ENCODE measurements around the gene TTLL13.

The TTLL13 gene

GRCh38 chr15:90223441-90224165 is 25.8 kb upstream of the TTLL13 start:
- no peak for TF ChIP-seq CTCF (IDR thresholded peaks at IDR 0.05; ENCODE audit: low read depth, low read length)
- DNase-seq (ENCODE audit: low read depth in 2 of 2), result no peak
- H3K4me3 ChIP-seq (replicated peaks in 1 of 2; ENCODE audit: low read depth in 2 of 2, low read length in 2 of 2), result no peak overlapping the region

GRCh38 chr15:90225047-90225446 is 24.3 kb upstream of the TTLL13 start:
- H3K4me3 ChIP-seq (replicated peaks in 1 of 2; ENCODE audit: low read depth in 2 of 2, low read length in 2 of 2), result no peak overlapping the region

DNA sequence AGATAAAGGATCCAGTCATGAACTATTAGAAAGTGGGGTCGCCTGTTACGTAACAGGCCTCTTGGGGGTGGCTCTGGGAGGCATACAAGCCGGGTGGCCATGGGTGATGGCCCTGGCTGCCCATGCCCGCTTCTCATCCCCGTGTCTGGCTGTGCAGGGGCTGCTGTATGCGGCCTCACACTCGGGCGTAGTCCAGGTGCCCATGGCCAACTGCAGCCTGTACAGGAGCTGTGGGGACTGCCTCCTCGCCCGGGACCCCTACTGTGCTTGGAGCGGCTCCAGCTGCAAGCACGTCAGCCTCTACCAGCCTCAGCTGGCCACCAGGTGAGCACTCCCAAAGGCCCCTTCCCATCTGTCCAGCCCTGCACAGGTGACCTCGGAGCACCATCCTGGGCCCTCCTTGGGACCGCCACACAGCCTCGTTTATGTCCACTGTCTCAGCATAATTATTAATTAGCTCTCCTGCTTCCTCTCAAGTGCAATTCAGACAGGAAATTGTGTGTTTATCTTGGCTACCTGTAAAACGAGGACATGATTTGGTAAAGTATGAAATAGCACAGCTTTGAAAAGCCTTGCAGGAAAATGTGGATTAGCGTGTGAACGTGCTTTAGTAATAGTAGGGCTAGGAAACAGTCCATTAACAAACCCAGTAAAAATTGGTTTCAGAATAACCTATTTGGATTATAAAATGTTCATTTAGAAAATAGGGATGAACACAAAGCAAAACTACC is 23.7 kb upstream of the TTLL13 start:
- DNase-seq (ENCODE audit: low read depth in 2 of 2), result no peak
- H3K4me3 ChIP-seq (replicated peaks in 1 of 2; ENCODE audit: low read depth in 2 of 2, low read length in 2 of 2), result no peak overlapping the region
- TF ChIP-seq CTCF (IDR thresholded peaks at IDR 0.05; ENCODE audit: low read depth, low read length), result no peak

More at GRCh38 chr15:90225047-90225446, 24.3 kb upstream of the TTLL13 start:
- DNase-seq (ENCODE audit: low read depth in 2 of 2), result no peak
- no peak for TF ChIP-seq CTCF (IDR thresholded peaks at IDR 0.05; ENCODE audit: low read depth, low read length)

- H3K4me3 ChIP-seq (replicated peaks in 1 of 2; ENCODE audit: low read depth in 2 of 2, low read length in 2 of 2), result no peak overlapping the region
- DNase-seq (ENCODE audit: low read depth in 2 of 2), result no peak
- no peak for TF ChIP-seq CTCF (IDR thresholded peaks at IDR 0.05; ENCODE audit: low read depth, low read length)
Observed at GRCh38 chr15:90227336-90227735, 22.0 kb upstream of the TTLL13 start.

DNA sequence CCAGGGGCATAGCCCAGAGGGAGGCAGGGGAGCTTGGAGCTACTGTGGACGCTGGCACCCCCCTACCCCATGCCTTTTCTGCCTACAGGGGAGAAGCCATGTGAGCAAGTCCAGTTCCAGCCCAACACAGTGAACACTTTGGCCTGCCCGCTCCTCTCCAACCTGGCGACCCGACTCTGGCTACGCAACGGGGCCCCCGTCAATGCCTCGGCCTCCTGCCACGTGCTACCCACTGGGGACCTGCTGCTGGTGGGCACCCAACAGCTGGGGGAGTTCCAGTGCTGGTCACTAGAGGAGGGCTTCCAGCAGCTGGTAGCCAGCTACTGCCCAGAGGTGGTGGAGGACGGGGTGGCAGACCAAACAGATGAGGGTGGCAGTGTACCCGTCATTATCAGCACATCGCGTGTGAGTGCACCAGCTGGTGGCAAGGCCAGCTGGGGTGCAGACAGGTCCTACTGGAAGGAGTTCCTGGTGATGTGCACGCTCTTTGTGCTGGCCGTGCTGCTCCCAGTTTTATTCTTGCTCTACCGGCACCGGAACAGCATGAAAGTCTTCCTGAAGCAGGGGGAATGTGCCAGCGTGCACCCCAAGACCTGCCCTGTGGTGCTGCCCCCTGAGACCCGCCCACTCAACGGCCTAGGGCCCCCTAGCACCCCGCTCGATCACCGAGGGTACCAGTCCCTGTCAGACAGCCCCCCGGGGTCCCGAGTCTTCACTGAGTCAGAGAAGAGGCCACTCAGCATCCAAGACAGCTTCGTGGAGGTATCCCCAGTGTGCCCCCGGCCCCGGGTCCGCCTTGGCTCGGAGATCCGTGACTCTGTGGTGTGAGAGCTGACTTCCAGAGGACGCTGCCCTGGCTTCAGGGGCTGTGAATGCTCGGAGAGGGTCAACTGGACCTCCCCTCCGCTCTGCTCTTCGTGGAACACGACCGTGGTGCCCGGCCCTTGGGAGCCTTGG is 21.3 kb upstream of the TTLL13 start:
- no peak overlapping the region for H3K4me3 ChIP-seq (replicated peaks in 1 of 2; ENCODE audit: low read depth in 2 of 2, low read length in 2 of 2)
- no peak for DNase-seq (ENCODE audit: low read depth in 2 of 2)
- TF ChIP-seq CTCF (IDR thresholded peaks at IDR 0.05; ENCODE audit: low read depth, low read length), result no peak

DNA sequence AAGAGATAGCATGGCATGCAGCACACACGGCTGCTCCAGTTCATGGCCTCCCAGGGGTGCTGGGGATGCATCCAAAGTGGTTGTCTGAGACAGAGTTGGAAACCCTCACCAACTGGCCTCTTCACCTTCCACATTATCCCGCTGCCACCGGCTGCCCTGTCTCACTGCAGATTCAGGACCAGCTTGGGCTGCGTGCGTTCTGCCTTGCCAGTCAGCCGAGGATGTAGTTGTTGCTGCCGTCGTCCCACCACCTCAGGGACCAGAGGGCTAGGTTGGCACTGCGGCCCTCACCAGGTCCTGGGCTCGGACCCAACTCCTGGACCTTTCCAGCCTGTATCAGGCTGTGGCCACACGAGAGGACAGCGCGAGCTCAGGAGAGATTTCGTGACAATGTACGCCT is 20.4 kb upstream of the TTLL13 start:
- H3K4me3 ChIP-seq (replicated peaks in 1 of 2; ENCODE audit: low read depth in 2 of 2, low read length in 2 of 2), result no peak overlapping the region
- TF ChIP-seq CTCF (IDR thresholded peaks at IDR 0.05; ENCODE audit: low read depth, low read length), result no peak
- DNase-seq (ENCODE audit: low read depth in 2 of 2), result no peak
